NCI-H2171 (cell line): Measurements from ENCODE around the gene CACNA1B.
"Not testable (repeated sequence)": the region's sequence is repeated elsewhere in the genome, so short reads cannot be mapped to it uniquely, and the experiment has no call there.

Experiments used
- DNase-seq: peaks from one replicate; lab custom pipeline; 2025; lab: John Stamatoyannopoulos, UW

Gene CACNA1B

DNA sequence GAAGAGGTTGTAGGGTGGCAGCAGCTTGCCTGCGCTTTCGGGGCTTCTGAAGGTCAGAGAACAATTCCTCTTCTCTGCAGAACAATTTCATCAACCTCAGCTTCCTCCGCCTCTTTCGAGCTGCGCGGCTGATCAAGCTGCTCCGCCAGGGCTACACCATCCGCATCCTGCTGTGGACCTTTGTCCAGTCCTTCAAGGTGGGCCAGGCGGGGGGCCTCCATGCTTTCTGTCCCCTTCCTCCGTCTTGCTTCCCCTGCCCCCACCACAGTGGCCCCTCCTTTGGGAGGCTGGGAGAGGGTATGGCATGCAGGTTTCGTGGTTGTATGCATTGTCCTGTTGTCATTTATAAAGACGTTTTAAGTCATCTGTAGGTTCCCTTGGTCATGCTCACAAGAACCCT is 195.8 kb downstream of the CACNA1B start:
- DNase-seq, result no peak

DNA sequence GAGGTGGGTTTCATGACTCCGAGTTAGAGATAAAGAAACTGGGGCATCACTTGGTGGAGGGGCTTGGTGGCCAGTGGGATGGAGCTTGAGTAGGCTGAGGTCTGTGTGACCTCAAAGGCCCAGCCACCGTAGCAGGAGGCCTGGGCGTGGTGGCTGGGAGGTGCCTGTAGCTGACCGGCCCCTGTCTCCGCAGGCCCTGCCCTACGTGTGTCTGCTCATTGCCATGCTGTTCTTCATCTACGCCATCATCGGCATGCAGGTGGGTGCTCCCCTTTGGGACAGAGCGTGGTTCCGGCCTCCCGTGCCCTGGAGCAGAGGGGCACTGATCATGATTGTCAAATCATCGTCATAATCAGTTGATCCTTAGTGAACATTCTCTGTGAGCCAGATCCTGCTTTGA is 196.2 kb downstream of the CACNA1B start:
- no peak for DNase-seq

DNA sequence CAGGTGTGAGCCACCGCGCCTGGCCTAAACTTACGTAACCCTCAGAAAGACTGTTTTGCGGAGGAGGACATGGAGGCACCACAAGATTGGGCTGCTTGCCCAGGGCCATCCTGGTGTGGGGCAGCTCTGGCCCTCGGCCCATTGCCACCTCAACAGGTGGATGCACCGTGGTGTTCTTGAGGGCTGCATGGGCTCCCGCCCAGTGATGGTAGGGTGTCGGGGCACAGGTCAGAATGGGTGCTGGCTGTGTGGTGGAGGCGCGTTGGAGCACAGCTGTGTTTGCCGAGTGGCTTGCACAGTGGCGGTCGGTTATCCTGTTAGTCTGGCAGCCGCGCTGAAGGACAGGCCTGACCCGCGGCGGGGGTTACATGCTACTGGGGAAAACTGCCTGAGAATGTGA is 196.9 kb downstream of the CACNA1B start:
- no peak for DNase-seq

DNA sequence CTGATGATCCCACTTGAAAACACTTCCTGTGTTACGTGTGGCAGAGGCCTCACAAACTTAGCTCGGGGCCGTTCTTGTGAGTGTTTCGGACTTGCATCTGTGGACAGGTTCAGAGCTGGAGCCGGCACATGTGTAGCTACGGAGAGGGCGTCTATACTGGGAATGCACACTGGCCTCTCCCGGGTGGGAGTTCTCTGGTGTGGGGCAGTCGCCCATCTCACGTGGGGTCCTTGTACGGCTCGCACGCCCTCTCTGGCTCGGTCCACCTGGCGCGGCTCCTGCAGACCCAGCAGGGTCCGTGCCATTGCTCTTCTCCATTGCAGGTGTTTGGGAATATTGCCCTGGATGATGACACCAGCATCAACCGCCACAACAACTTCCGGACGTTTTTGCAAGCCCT is 197.9 kb downstream of the CACNA1B start:
- DNase-seq, result no peak

DNA sequence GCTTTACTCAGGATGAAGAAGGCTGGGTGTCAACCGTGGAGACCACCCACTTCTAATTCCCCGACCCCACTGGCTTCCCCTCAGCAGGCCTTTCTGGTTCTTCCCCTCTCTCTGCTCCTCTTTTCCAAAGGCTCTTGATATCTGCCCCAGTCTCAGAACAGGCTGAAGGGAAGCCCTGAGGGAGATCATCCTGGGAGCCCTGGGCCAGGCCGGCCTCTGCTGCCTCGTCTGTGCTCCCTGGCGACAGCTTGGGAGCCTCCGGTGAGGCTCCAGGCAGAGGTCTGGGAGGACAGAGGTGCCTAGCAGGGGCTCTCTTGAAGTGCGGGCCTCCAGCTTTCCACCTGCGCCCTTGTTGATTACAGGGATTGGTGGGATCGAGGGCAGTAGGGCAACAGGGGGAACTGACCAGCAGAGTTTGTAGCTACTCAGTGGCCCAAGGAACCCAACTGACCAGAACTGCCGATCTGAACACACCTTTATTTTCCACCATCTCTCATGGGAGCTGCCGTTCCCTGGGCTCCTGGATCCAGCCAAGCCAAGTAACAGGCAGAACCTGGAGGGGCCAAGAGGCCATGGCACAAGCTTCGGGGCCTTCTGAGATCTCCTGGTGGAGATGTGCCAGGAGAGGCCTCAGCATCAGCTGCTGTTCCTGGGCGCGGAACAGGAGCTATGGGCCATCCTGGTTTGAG is 198.5 kb downstream of the CACNA1B start:
- DNase-seq, result no peak

DNA sequence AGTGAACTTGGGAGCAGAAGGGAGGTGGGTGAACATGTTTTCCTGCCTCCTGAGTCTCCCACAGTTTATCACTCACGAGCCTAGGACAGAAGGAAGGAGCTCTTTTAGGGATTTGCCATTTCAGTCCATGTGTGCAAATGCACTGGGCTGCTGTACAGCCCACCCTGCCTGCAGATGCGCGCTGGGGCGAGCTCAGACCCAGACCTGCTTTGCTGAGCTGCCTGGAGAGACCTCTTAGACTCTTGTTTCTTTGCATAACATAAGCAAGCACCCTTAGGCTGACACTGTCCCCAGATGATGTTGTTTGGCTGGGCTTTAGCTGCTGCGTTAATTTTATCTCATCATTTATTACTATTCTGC is 199.0 kb downstream of the CACNA1B start:
- no peak for DNase-seq

DNA sequence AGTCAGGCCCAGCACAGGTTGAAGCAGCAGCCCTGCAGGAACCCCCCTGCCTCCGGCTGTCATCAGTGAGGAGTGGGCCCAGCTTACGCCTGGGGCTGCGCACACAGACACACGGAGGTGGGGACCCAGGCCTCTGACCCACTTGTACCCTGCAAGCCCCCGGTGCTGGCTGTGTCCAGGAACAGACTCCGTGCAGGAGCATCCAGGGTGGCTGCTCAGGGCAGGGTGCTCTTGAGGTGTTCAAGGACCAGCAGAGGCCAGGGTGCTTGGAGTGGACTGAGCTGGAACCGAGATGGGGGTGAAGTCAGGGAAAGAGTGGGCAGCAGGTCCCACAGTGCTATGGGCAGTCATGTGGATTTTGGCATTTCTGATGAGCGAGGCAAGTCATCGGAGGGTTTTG is 199.5 kb downstream of the CACNA1B start:
- DNase-seq, result no peak

DNA sequence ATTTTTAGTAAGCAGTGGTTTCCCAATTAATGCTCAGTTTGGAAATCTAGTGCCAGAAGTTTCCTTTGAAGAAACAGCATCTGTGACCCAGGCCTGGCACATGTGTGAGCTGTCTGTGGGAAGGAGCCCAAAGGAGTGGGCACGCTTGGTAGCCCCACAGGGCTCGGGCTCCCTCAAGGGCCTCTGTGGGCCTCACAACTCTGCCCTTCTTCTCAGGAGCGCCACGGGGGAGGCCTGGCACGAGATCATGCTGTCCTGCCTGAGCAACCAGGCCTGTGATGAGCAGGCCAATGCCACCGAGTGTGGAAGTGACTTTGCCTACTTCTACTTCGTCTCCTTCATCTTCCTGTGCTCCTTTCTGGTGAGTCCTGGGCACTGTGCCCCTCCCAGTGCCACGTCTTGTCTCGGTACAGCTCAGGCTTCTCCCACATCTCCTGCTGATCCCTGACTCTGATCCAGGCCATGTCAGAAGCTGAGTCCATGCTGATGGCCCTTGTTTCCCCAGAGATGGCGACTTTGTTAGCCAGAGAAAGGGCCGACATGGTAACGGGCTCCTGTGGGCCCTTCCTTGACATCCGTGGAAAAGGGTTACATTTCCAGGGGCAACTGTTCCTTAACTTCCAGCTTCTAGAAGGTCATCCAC is 200.4 kb downstream of the CACNA1B start:
- no peak for DNase-seq

DNA sequence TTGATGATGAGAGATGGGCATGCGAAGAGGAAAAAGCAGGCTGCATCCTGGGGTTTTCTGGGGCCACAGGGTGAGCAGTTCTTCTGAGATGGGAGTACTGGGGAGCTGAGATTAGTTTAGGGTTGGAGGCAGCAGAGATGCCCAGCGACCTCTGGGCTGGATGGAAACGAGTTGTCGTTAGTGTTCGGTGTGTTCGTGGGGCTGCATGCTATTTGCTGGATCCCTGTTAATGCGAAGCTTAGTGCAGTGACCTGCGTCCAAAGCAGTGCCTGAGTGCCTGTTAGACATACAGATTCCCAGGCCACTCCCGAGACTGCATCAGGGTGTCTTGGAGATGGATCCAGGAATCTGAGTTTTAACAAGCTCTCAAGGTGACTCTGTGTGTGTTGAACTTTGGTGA is 201.3 kb downstream of the CACNA1B start:
- DNase-seq, result no peak

DNA sequence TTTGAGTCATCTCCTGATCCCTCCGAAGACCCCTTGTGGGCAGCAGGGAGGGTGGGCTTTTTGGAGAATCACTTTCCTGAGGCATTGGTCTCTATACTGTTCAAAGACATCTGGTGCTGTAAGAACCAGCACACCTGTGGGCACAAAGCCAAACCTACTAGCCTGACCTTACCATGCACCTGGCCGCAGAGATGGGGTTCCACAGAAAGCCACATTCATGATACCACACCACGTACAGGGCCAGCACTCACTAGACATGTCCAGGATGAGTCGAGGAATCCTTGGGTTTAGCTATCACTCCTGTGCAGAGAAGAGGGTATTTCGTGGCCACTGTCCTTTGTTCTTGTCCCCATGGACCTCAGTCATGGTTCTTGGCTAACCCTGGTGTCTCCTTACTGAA is 203.4 kb downstream of the CACNA1B start:
- DNase-seq, result no peak

DNA sequence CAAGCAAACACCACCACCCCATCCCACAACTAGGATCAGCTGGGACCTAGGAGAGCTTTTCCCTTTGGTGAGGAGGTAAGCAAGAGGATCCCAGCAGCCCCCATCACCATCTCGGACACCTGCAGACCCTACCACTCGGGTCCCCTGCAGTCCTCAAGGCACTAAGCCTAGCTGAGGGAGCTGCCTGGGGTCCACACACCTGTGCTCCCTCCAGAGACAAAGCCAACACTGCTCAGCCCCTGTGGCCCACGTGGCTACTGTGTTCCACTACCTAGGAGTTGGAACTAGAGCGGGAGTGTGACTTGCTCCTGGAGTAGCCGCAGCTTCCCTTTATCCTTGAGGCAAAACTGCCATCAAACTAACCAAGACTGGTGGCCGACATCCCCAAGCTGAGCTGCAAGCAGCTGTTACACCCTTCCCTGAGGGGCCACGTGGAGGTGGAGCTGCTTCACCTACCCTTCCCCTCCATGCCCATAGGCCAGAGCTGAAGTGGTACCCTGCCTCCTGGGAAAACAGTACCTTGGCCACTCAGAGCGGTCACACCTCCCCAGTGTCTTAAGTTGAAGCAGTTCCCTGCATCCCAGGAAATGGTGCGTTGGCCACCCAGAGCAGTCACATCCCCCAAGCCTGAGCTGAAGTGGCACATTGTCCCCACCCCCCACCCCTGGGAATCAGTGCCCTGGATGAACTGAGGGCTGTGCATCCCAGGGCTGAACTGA is 205.5 kb downstream of the CACNA1B start:
- no peak for DNase-seq

DNA sequence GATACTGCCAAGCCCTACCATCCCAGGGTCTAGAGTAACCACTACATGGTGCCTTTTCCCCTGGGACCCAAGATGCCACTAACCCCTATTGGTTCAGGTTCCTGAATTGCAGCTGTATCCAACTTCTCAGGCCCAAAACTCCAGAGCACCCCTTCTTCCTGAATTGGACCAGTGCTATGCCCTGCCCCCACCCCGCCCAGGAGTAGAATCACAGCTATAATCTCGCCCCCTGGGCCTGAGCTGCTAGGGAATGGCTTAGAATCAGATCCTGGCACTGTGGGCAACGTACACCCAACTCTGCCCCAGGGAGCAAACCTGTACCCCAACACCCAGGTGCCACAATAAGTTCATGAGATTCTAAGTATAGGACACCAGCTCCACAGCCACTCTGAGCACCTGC is 206.3 kb downstream of the CACNA1B start:
- DNase-seq, result no peak

DNA sequence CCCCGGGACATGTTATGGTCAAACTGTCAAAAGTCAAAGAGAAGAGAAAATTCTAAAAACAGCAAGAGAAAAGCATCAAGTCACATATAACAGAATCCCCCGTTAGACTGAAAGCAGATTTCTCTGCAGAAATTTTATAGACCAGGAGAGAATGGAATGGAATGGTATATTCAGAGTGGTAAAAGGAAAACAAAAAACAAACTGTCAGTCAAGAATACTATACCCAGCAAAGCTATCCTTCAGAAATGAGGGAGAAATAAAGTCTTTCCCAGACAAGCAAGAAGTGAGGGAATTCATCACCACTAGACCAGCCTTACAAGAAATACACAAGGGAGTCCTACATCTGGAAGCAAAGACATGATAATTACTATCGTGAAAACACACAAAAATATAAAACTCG is 208.0 kb downstream of the CACNA1B start:
- no peak for DNase-seq

DNA sequence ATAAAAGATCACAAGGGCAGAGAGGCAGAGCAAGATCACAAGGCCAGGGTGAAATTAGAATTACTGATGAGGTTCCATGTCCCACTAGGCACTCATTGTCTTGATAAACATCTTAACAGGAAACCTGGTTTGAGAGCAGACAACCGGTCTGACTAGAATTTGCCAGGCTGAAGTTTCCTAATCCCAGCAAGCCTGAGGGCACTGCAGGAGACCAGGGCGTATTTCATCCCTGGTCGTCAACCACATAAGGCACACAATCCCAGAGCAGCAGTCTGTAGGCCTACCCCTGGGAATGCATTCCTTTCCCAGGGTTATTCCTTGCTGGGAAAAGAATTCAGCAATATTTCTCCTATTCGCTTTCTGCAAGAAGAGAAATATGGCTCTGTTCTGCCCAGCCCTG is 214.5 kb downstream of the CACNA1B start:
- not testable (repeated sequence) for DNase-seq

DNA sequence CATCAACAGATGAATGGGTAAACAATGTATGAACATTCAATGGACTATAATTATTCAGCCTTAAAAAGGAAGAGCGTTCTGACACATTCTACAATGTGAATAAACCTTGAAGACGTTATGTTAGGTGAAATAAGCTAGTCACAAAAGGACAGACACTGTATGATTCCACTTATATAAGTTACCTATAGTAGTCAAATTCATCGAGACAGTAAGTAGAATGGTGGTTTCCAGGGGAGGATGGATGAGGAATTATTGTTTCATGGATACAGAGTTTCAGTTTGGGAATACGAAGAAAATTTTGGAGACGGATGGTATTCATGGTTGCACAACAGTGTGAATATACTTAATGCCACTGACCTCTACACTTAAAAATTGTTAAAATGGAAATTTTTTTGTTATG is 216.4 kb downstream of the CACNA1B start:
- DNase-seq, result no peak

DNA sequence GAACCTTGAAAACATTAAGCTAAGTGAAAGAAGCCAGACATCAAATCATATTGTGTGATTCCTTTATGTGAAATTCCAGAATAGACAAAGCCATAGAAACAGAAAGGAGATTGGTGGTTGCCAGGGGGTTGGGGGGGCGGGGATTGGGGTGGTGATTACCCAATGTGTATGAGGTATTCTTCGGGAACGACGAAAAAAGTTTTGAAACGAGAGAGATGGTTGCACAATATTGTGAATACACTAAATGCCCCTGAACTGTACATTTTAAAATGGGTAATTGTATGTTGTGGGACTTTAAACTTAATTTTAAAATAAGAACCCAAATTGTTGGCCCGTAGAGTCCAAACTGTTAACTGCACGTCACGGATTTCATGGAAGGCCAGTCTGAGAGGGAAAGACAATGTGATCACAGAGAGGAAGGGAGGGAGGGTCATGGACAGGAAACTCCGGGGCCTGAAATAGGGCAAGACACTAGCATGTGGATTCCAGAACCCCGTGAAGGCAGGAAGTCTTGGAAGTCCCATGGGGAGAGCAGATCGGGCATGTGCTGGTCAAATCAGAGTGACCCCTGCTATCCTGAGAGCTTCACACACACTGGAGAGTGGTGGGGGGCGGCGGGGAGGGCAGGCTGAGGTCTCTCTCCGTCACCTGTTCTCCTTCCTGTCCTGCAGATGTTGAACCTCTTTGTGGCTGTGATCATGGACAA is 218.4 kb downstream of the CACNA1B start:
- DNase-seq, result no peak

DNA sequence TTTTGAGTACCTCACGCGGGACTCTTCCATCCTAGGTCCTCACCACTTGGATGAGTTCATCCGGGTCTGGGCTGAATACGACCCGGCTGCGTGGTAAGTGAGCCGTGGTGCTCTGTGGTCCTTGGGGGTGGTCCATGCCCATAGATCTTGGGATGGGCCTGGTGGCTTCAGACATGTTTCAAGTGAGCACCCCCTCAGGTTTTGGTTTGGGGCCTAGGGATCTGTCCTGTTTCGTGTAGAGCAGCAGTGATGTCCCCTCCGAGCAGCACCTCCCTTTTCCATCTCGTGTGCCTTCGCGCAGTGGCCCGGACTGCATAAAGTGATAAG is 218.9 kb downstream of the CACNA1B start:
- no peak for DNase-seq

DNA sequence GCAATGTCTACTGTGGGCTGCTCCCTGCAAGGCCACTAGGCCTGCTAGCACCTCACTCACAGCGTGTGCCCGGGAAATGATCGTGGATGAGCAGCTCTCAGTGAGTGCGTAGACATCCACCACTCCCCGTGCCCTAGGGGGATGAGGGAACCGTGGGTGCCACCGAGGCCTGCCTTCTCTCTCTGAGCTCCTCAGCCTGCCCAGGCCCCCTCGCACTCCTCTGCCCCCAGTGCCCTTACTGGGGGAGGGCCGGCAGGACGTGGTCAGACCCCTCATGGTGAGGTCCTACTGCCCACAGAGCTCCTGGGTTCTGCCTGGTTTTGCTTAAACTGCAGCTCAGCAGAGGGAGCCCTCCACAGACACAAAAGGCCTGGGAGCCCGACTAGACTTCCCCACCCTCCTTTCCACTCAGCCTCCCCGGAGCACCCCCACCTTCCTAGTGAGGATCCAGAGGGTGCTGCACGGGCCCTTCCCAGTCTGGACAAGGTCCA is 220.0 kb downstream of the CACNA1B start:
- no peak for DNase-seq

DNA sequence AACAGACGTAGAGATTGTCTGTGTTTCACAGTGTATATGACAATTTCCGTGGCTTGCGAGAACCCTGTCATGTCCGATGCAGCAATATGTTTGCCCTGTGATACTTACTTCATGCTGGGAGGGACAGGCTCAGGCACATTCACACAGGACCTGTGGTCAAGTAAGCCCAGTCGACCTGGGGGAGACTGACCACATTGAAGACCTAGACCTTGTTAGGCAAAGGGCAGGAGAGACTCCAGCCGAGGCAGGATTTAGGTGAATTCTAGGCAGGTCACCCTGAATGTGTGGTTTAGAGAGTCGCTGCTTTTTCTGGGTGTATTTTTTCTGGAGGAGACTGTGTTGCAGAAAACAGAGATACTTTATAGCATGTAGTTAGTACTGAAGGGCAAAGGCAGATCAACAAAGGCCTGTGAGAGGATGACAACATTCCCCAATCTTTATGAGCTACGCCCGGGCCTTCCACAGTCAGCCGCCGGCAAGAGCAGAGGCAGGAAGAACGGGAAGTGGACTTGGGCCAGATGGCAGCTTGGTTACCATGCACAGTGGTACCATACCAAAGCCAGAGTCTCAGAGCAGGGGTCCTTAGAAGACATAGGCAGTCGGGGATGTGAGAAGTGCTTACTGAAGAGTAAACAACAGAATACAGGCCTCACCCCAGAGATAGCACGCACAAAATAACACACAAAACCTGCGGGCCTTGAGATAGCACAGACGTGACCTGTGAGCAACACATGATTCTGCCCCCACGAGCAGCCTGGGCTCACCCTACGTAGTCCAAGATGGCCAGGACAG is 220.7 kb downstream of the CACNA1B start:
- no peak for DNase-seq

DNA sequence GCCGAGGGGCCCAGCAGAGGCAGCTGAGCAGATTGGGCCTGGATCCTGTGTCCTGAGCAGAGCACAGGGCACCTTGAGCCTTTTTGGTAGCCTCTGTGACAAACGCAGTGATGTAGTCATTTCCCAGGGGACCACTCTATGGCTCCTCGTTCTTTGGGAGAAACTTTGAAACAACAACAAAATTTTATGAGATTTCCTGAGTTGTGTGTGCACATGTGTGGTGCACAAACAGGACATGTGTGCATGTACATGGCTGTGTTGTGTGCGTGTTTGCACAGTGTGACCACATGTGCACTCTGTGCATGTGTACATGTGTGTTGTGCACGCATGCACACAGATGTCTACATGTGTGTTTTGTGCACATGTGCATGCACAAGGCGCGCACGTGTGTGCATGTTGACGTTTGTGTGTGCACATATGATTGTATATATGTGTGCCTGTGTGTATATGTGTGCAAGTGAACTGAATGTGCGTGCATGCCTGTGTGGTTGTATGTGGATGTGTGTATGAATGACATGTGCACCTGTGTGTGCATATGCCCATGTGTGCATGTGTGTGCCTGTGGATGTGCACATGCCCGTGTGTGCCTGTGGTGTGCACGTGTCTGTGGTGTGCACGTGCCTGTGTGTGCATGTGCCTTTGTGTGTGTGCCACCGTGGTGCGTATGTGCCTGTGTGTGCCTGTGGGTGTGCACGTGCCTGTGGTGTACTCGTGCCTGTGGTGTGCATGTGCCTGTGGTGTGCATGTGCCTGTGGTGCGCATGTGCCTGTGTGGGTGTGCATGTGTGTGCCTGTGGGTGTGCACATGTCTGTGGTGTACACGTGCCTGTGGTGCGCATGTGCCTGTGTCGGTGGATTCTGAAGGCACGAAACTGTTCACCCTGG is 221.6 kb downstream of the CACNA1B start:
- DNase-seq, result no peak
